HG02588 (cell line): Measurements from ENCODE around the gene SYTL1.

Source experiments
- ATAC-seq: cut with Tn5 transposase; IDR thresholded peaks from one replicate; pipeline ENCODE4 v1.9.1; 2021; ENCODE audit warnings: mild to moderate bottlenecking, moderate library complexity; ENCODE audit not compliant: unreplicated experiment

The SYTL1 gene

GRCh38 chr1:27402349-27402754 is 60.5 kb downstream of the SYTL1 start:
- ATAC-seq: no peak

GRCh38 chr1:27403065-27403726 is 61.4 kb downstream of the SYTL1 start:
- ATAC-seq: no peak
